Measurements from ENCODE around the gene ETS2.

DNA sequence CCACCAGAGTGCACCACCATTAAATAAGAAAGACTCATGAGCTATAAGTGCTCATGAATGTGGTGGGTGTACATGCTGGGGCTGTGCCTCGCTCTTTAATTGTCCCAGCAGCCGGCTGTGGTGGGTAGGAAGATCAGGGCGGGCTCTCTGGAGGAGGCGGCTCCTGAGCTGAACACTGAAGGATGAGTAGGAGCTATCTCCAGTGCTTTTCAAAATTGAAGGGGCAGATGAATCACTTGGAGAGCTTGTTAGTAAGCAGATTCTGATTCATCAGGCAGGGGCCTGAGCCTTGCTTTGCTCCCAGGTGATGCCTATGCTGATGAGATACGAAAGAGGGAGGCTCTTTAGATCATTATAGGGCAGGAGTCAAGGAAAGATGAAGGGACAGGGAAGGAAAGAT, 54.1 kb downstream of the ETS2 start:
- no peak for TF ChIP-seq EZH2 (IDR thresholded peaks at IDR 0.05; ENCODE audit: insufficient read depth, low read length)
- TF ChIP-seq, protein P1, sequence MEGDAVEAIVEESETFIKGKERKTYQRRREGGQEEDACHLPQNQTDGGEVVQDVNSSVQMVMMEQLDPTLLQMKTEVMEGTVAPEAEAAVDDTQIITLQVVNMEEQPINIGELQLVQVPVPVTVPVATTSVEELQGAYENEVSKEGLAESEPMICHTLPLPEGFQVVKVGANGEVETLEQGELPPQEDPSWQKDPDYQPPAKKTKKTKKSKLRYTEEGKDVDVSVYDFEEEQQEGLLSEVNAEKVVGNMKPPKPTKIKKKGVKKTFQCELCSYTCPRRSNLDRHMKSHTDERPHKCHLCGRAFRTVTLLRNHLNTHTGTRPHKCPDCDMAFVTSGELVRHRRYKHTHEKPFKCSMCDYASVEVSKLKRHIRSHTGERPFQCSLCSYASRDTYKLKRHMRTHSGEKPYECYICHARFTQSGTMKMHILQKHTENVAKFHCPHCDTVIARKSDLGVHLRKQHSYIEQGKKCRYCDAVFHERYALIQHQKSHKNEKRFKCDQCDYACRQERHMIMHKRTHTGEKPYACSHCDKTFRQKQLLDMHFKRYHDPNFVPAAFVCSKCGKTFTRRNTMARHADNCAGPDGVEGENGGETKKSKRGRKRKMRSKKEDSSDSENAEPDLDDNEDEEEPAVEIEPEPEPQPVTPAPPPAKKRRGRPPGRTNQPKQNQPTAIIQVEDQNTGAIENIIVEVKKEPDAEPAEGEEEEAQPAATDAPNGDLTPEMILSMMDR (IDR thresholded peaks at IDR 0.05; ENCODE audit: insufficient read depth, low read depth, low read length), result no peak

Data from astrocyte (in vitro differentiated cells and primary cell).